Endothelial cell of umbilical vein (primary cell): ENCODE results near the gene NPAS1. TPM values are rescaled to one million over a fixed set of nuclear protein-coding genes. Genes with fewer than 3 reads are reported as not detected.

Source experiments
- BruUV-seq: library from RNA; stranded (reverse); fragments of 400-500 nt; replicated peaks from 2 replicates; lab custom pipeline; 2021; lab: Mats Ljungman, UMichigan
- CTCF ChIA-PET: fragments of 300-600, 350-600 bp; sonication (Branson Sonifier 250); formaldehyde crosslinking; loops from one replicate; lab custom pipeline; 2021; ENCODE audit warnings: antibody characterized with exemption, inconsistent platforms; lab: Charles Lee
- POLR2A ChIA-PET: fragments of 300-600, 350-600 bp; sonication (Branson Sonifier 250); formaldehyde crosslinking; loops from one replicate; lab custom pipeline; 2021; ENCODE audit warnings: antibody characterized with exemption, inconsistent platforms; lab: Charles Lee
- DNase-seq: peaks from one replicate; pipeline ENCODE4 v3.0.0-alpha.2; 2011; ENCODE audit warnings: low read depth, low spot score
- FAIRE-seq: peaks from 2 replicates; lab custom pipeline; 2011; peaks lifted over from hg19 to GRCh38; lab: Jason Lieb, UNC
- H2AFZ ChIP-seq: 2 replicates; pipeline ENCODE4 v1.6.0; 2012; ENCODE audit warnings: low read depth, low read length, control low read depth, inconsistent platforms
- H3K27ac ChIP-seq: 2 replicates; pipeline ENCODE4 v1.5.1; 2011; ENCODE audit warnings: low read depth, mild to moderate bottlenecking, control low read depth, low read length, moderate library complexity; ENCODE audit not compliant: insufficient read depth
- H3K27me3 ChIP-seq, 2 experiments: 2 replicates each; pipeline versions ENCODE4 v1.6.0 to v1.6.1; 2011; ENCODE audit warnings: low read length in 2 of 2, mixed read lengths in 1 of 2; ENCODE audit not compliant: control insufficient read depth in 2 of 2, insufficient read depth in 2 of 2
- H3K36me3 ChIP-seq, 2 experiments: 2 replicates in 1 of 2; 3 replicates in 1 of 2; pipeline ENCODE4 v1.5.1; 2011; ENCODE audit warnings: low read length in 2 of 2, mild to moderate bottlenecking in 1 of 2, moderate library complexity in 1 of 2; ENCODE audit not compliant: control insufficient read depth in 2 of 2, insufficient read depth in 2 of 2; ENCODE audit errors: extremely low read depth in 1 of 2
- H3K4me1 ChIP-seq: 3 replicates; pipeline ENCODE4 v1.5.1; 2011; ENCODE audit warnings: mild to moderate bottlenecking, low read length; ENCODE audit not compliant: control insufficient read depth, insufficient read depth; ENCODE audit errors: extremely low read depth
- H3K4me2 ChIP-seq: 2 replicates; pipeline ENCODE4 v1.6.1; 2011; ENCODE audit warnings: low read length, control low read depth, mixed read lengths; ENCODE audit not compliant: insufficient read depth
- H3K4me3 ChIP-seq, 3 experiments: fragments of 200-600 bp in 1 of 3; sonication (generic), shearing (Covaris generic) in 1 of 3; replicated peaks in 1 of 3; 2 replicates each; pipeline ENCODE4 v1.5.1; 2011 to 2016; ENCODE audit warnings: control low read depth in 3 of 3, low read length in 3 of 3, mild to moderate bottlenecking in 2 of 3, inconsistent platforms in 1 of 3, low read depth in 1 of 3, moderate library complexity in 1 of 3; ENCODE audit not compliant: insufficient read depth in 1 of 3
- H3K79me2 ChIP-seq: 2 replicates; pipeline ENCODE4 v1.6.0; 2012; ENCODE audit warnings: low read length, inconsistent platforms; ENCODE audit not compliant: control insufficient read depth, insufficient read depth
- H3K9ac ChIP-seq: replicated peaks from 2 replicates; pipeline ENCODE3; 2011; ENCODE audit warnings: low read length, control low read depth; ENCODE audit not compliant: insufficient read depth; ENCODE audit errors: extremely low read depth
- H3K9me1 ChIP-seq: replicated peaks from 3 replicates; pipeline ENCODE4 v1.6.0; 2011; ENCODE audit warnings: mild to moderate bottlenecking, low read length; ENCODE audit not compliant: control insufficient read depth, insufficient read depth; ENCODE audit errors: extremely low read depth
- H3K9me3 ChIP-seq: replicated peaks from 2 replicates; pipeline ENCODE4 v1.5.1; 2012; ENCODE audit warnings: low read length, inconsistent platforms; ENCODE audit not compliant: control insufficient read depth, insufficient read depth
- H4K20me1 ChIP-seq: replicated peaks from 2 replicates; pipeline ENCODE3; 2011; ENCODE audit warnings: mild to moderate bottlenecking, low read length; ENCODE audit not compliant: control insufficient read depth, insufficient read depth; ENCODE audit errors: extremely low read depth
- CTCF ChIP-seq, 2 donors: IDR thresholded peaks; 1 replicate in 1 of 2; 2 replicates in 1 of 2; pipeline ENCODE4 v1.5.1; 2011; ENCODE audit warnings: low read length in 2 of 2, mild to moderate bottlenecking in 2 of 2, moderate library complexity in 2 of 2, control low read depth in 1 of 2, inconsistent platforms in 1 of 2, low read depth in 1 of 2; ENCODE audit not compliant: insufficient read depth in 1 of 2; ENCODE audit errors: extremely low read depth in 1 of 2
- EZH2 ChIP-seq: IDR thresholded peaks from 2 replicates; pipeline ENCODE4 v1.6.1; 2012; ENCODE audit warnings: borderline replicate concordance, low read depth, mild to moderate bottlenecking, moderate library complexity, low read length, inconsistent platforms; ENCODE audit not compliant: severe bottlenecking
- FOS ChIP-seq: IDR thresholded peaks from 2 replicates; pipeline ENCODE4 v1.6.1; 2011; ENCODE audit warnings: mild to moderate bottlenecking, low read length, moderate library complexity, borderline replicate concordance; ENCODE audit not compliant: insufficient read depth
- GATA2 ChIP-seq: IDR thresholded peaks from 2 replicates; pipeline ENCODE4 v1.7.0; 2011; ENCODE audit warnings: low read depth, mild to moderate bottlenecking, moderate library complexity, mixed read lengths, low read length; ENCODE audit not compliant: insufficient read length, insufficient read depth
- JUN ChIP-seq: IDR thresholded peaks from 2 replicates; pipeline ENCODE4 v1.6.1; 2011; ENCODE audit warnings: borderline replicate concordance, low read depth; ENCODE audit not compliant: insufficient read length, insufficient read depth
- MYC ChIP-seq: IDR thresholded peaks from one replicate; pipeline ENCODE4 v1.6.1; 2011; ENCODE audit warnings: mild to moderate bottlenecking, low read depth, low read length
- POLR2A ChIP-seq: IDR thresholded peaks from 2 replicates; pipeline ENCODE4 v1.6.1; 2012; ENCODE audit warnings: low read depth, mild to moderate bottlenecking, control low read depth, low read length
- POLR2AphosphoS5 ChIP-seq: IDR thresholded peaks from 2 replicates; pipeline ENCODE4 v1.6.1; 2012; ENCODE audit warnings: low read depth, mild to moderate bottlenecking, control low read depth, low read length, moderate library complexity; ENCODE audit not compliant: insufficient read depth
- dilution Hi-C: fragments of 300-500 bp; cut with MboI; formaldehyde crosslinking; loops from one replicate; pipeline ENCODE4 v1.15.0; 2019; ENCODE audit warnings: low sequenced_read_pairs; ENCODE audit not compliant: extremely low pct_ligation_motif_present
- intact Hi-C: fragments of 100-400 bp; cut with micrococcal nuclease; formaldehyde crosslinking; loops from one replicate; pipeline ENCODE4 v1.10.0; 2022
- polyA plus RNA-seq, 4 experiments: library from polyadenylated mRNA; depleted of rRNA in 3 of 4; stranded (reverse) in 3 of 4; unstranded in 1 of 4; fragments of >200 nt; gene quantifications; 2 replicates each; pipeline versions ENCODE4 v1.2.1 to v1.2.3, GENCODE V29; 2011 to 2012; ENCODE audit warnings: missing spikeins in 1 of 4
- total RNA-seq: library from RNA; stranded (reverse); gene quantifications from 2 replicates; pipeline ENCODE4 v1.2.3, GENCODE V29; 2021
- TF ChIP-seq, protein P1 (sequence below): IDR thresholded peaks from 2 replicates; pipeline ENCODE4 v1.6.1; 2011; ENCODE audit not compliant: insufficient read depth, insufficient read length

The NPAS1 gene
- total and polyA plus RNA-seq, 2 donors (not counting 3 experiments of a cell fraction or from before 2014, with no cell fraction given) = 0.18 to 0.62 TPM

DNA sequence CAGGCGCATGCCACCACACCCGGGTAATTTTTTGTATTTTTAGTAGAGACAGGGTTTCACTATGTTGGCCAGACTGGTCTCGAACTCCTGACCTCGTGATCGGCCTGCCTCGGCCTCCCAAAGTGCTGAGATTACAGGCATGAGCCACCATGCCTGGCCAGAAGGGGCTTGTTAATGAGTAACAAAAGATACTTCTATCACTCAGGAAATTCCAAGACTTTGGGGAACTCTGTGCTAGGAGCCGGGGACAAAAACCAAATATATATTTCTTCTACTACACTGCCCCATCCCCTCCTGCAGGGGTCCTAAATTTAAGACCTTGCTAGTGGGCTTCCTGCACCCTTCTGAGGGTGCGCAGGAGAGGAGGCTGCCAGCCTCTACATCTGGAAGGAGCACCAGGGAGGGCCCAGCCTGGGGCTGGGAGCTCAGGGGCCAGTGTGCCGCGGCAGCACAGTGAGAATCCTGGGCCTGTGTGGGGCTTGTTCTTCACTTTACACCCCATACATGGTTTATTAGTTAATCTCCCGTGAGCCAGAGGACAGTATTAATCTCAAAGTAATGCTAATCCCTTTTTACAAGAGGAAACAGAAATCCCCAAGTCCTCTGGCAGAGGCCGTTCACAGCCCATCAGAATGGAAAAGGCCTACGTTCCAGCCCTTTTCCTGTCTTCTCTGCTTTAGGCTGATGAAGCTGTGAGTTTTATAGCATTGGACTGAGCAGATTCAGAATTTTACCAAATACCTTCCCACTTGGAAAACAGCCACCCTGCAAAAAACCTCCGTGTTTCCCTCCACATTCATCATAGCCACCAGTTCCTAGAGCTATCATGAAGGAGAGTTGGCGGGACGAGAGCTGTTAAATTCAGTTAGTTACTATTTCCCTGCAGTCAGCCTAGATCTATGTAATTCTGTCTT is 44.4 kb upstream of the NPAS1 start:
- dilution Hi-C loops = no loop called here

More for the DNA sequence above, 44.4 kb upstream of the NPAS1 start:
- Histone ChIP-seq H3K4me2 (peak overlapping the region; percentile 39), H4K20me1 (no peaks in the 10 kb centered on the region), H2AFZ (no peak overlapping the region), H3K27me3 (no peaks in the 10 kb centered on the region), H3K36me3 (no peaks in the 10 kb centered on the region), H3K4me3 (no peak overlapping the region), H3K9ac (peak overlapping the region; percentile 49), H3K27ac (peak overlapping the region; percentile 79), H3K9me1 (no peaks in the 10 kb centered on the region), H3K79me2 (peaks cover 4% of the 10 kb centered on the region), H3K4me1 (peaks cover 39% of the 10 kb centered on the region), H3K9me3 (no peaks in the 10 kb centered on the region)
- FAIRE-seq = no peak
- no TSS peak for BruUV-seq
- intact Hi-C loops = loop anchor here (5.0 kb wide), 1 partner anchor 38 kb away; no protein-coding TSS in a partner anchor
- ChIA-PET POLR2A (interaction anchor here (0.5 to 1.5 kb wide), 5 partner anchors 22 to 314 kb away, joined by 3 to 12 read pairs (median 4); partner anchors contain the start of genes DACT3 and SLC1A5), CTCF (interaction anchor here (0.9 to 3.7 kb wide), 17 partner anchors 8 to 210 kb away, joined by 3 to 58 read pairs (median 4); no protein-coding TSS in a partner anchor)
- TF ChIP-seq, protein P1, sequence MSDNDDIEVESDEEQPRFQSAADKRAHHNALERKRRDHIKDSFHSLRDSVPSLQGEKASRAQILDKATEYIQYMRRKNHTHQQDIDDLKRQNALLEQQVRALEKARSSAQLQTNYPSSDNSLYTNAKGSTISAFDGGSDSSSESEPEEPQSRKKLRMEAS = no peak
- TF ChIP-seq EZH2 = no peak
- TF ChIP-seq JUN = no peak
- no peak for TF ChIP-seq FOS
- TF ChIP-seq GATA2 = no peak
- no peak for TF ChIP-seq POLR2A
- TF ChIP-seq CTCF (IDR thresholded peaks at IDR 0.05; ENCODE audit: extremely low read depth in 1 of 2, insufficient read depth in 1 of 2, low read depth in 1 of 2, low read length in 2 of 2) = no peak
- no peak for TF ChIP-seq POLR2AphosphoS5
- no peak for TF ChIP-seq MYC
- DNase-seq = no peak
